Subcutaneous adipose tissue (tissue), 4 donors: ENCODE results near the gene UPF1. TPM values are rescaled to one million over a fixed set of nuclear protein-coding genes. Genes with fewer than 3 reads are reported as not detected.

Experiments used
- CTCF ChIP-seq: fragments of 450-650 bp; IDR thresholded peaks from one replicate; pipeline ENCODE4 v1.5.1; 2016; ENCODE audit warnings: low read depth, mild to moderate bottlenecking, control low read depth, antibody characterized with exemption, moderate library complexity
- total RNA-seq, 4 donors: library from RNA; depleted of rRNA; stranded (reverse); fragments of >200 nt; gene quantifications; one replicate each; pipeline ENCODE4 v1.1.0, GENCODE V29; 2016

UPF1 gene
- total RNA-seq, 4 donors from 2014 or later = 39.8 to 115 (median 68.3) TPM

GRCh38 chr19:18896421-18896841 lies 64.7 kb downstream of the UPF1 start:
- TF ChIP-seq CTCF = no peak

- TF ChIP-seq CTCF = no peak
Observed at GRCh38 chr19:18897094-18898029, 65.6 kb downstream of the UPF1 start.

- TF ChIP-seq CTCF = no peak
Observed at GRCh38 chr19:18898081-18898606, 66.4 kb downstream of the UPF1 start.

GRCh38 chr19:18898607-18899408 lies 67.0 kb downstream of the UPF1 start:
- no peak for TF ChIP-seq CTCF

GRCh38 chr19:18899624-18900560 lies 68.1 kb downstream of the UPF1 start:
- TF ChIP-seq CTCF = no peak

- TF ChIP-seq CTCF = no peak
Observed at GRCh38 chr19:18900700-18901481, 69.1 kb downstream of the UPF1 start.
